Body of pancreas (tissue), 4 donors: Measurements from ENCODE around the gene RAB30. TPM values are rescaled to one million over a fixed set of nuclear protein-coding genes. Genes with fewer than 3 reads are reported as not detected.

Experiments used
- ATAC-seq: fragments of 150-250 bp; one replicate; pipeline ENCODE4 v1.9.1; 2016
- DNase-seq, 4 donors: peaks; one replicate each; pipeline ENCODE4 v3.0.0-alpha.2; 2019
- H3K27ac ChIP-seq, 4 donors: fragments of 200-600 bp; sonication (generic); 1 replicate in 3 of 4; 2 replicates in 1 of 4; pipeline versions ENCODE4 v1.5.1 to v1.6.1; 2016 to 2019; ENCODE audit warnings: mild to moderate bottlenecking in 1 of 4, mixed read lengths in 1 of 4, moderate library complexity in 1 of 4
- H3K27me3 ChIP-seq, 2 donors: fragments of 200-600 bp; sonication (generic); one replicate each; pipeline ENCODE4 v1.6.0; 2016; ENCODE audit warnings: mild to moderate bottlenecking in 1 of 2
- H3K36me3 ChIP-seq, 2 donors: fragments of 200-600 bp; sonication (generic); replicated peaks in 1 of 2; 2 replicates each; pipeline ENCODE4 v1.5.1; 2016; ENCODE audit warnings: low read depth in 2 of 2; ENCODE audit not compliant: insufficient read depth in 1 of 2
- H3K4me1 ChIP-seq: fragments of 200-600 bp; sonication (generic); one replicate; pipeline ENCODE4 v1.6.0; 2016
- H3K4me3 ChIP-seq, 2 donors: fragments of 200-600 bp; sonication (generic); 1 replicate in 1 of 2; 2 replicates in 1 of 2; pipeline ENCODE4 v1.5.1; 2016 to 2019
- H3K9me3 ChIP-seq, 3 donors: fragments of 200-600 bp; sonication (generic); 1 replicate in 2 of 3; 2 replicates in 1 of 3; pipeline ENCODE4 v1.5.1; 2016
- POLR2A ChIP-seq, 3 donors: fragments of 450-650 bp; IDR thresholded peaks; one replicate each; pipeline ENCODE4 v1.6.1; 2016; ENCODE audit warnings: antibody characterized with exemption in 3 of 3, mild to moderate bottlenecking in 2 of 3
- WGBS, 2 donors: methylation state at CpG; one replicate each; pipeline ENCODE4 v1.1.5; 2017; 5-methylcytosine and 5-hydroxymethylcytosine counted together
- intact Hi-C: fragments of 100-400 bp; cut with DNase I; formaldehyde crosslinking; loops from one replicate; pipeline ENCODE4 v1.15.1; 2023
- total RNA-seq, 2 donors: library from RNA; depleted of rRNA; stranded (reverse); fragments of >200 nt; gene quantifications; one replicate each; pipeline ENCODE4 v1.1.0, GENCODE V29; 2016
- TF ChIP-seq, protein P1 (sequence below), 7 experiments: fragments of 450-650 bp in 4 of 7; fragments of 200-600 bp in 3 of 7; sonication (generic) in 3 of 7; IDR thresholded peaks; one replicate each; pipeline ENCODE4 v1.5.1; 2016 to 2019; ENCODE audit warnings: antibody characterized with exemption in 7 of 7

The RAB30 gene
- total RNA-seq, 2 donors from 2014 or later = 1.6 to 10.4 TPM

DNA sequence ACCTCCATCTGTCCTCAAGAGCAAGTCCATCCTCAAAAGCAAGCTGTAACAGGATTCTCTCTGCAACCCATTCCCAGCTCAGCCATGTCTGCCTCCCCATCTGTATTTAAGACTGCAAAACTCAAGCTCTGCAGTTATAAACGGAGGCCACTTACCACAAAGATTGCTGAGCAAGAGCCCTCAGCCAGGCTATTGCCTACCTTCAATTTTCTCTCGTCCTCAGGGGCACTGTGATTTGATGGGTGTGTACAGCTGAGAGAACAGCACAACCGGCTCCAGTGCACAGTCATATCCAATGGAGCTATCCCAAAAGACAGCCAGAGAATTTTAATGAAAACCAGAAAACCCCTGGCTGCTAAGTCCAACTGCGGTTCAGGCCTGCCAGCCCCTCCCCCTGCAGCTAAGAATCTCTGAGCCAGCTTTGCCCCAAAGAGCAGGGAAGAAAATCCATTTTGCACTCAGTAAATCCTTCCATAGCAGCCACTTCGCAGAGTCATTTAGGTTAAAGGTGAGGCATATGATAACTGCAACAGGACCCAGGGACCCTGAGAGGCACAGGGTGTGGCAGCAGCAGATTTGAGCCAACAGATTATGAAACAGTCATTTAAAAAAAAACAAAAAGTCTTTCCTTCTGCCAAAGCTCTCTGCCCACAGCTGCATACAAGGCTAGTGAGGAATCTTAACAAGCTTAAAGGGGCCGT is 37.6 kb downstream of the RAB30 start:
- Histone ChIP-seq H3K4me1 (peaks cover 25% of the 10 kb centered on the region), H3K36me3 (no peaks in the 10 kb centered on the region), H3K27ac (peak overlapping the region in 3 of 4 donors; percentile 5 to 50 (median 27)), H3K9me3 (no peaks in the 10 kb centered on the region), H3K4me3 (no peak overlapping the region), H3K27me3 (no peaks in the 10 kb centered on the region)
- WGBS, 2 donors = 8 to 24% methylated on average over 6 of the region's 6 CpGs
- DNase-seq = peak; percentile 34 to 64 (median 56)
- ATAC-seq = peak; percentile 88
- TF ChIP-seq, protein P1, sequence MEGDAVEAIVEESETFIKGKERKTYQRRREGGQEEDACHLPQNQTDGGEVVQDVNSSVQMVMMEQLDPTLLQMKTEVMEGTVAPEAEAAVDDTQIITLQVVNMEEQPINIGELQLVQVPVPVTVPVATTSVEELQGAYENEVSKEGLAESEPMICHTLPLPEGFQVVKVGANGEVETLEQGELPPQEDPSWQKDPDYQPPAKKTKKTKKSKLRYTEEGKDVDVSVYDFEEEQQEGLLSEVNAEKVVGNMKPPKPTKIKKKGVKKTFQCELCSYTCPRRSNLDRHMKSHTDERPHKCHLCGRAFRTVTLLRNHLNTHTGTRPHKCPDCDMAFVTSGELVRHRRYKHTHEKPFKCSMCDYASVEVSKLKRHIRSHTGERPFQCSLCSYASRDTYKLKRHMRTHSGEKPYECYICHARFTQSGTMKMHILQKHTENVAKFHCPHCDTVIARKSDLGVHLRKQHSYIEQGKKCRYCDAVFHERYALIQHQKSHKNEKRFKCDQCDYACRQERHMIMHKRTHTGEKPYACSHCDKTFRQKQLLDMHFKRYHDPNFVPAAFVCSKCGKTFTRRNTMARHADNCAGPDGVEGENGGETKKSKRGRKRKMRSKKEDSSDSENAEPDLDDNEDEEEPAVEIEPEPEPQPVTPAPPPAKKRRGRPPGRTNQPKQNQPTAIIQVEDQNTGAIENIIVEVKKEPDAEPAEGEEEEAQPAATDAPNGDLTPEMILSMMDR (IDR thresholded peaks at IDR 0.05) = no peak
- no peak for TF ChIP-seq POLR2A (IDR thresholded peaks at IDR 0.05)
- intact Hi-C loops = no loop called here

GRCh38 chr11:83033371-83033770 is 38.3 kb downstream of the RAB30 start:
- WGBS, 2 donors = 18 to 19% methylated on average over 1 of the region's 1 CpG
- no peaks in the 10 kb centered on the region for H3K27me3 ChIP-seq
- H3K4me3 ChIP-seq = no peak overlapping the region
- H3K36me3 ChIP-seq = no peaks in the 10 kb centered on the region
- intact Hi-C loops = no loop called here
- no peak for ATAC-seq
- H3K27ac ChIP-seq = peak overlapping the region in 3 of 4 donors; percentile 11 to 50 (median 27)
- no peaks in the 10 kb centered on the region for H3K9me3 ChIP-seq
- H3K4me1 ChIP-seq = peaks cover 25% of the 10 kb centered on the region
- TF ChIP-seq POLR2A (IDR thresholded peaks at IDR 0.05) = no peak
- TF ChIP-seq, protein P1 (IDR thresholded peaks at IDR 0.05) = no peak
- no peak for DNase-seq

DNA sequence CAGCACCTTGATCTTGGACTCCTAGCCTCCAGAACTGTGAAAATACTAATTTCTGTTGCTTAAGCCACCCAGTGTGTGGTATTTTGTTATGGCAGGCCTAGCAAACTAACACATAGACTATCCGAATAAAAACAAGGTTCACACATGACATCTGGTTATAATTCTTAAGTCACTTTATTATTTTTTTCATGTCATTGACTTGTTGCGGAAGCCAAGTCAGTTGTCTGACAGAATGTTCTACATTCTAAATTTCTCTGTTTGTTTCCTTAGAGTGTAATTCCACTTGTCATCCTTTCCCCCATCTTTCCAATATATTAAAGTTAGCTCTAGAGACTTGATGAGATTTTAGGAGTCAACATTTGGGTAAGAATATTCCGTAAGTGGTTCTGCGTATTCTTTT is 40.6 kb downstream of the RAB30 start:
- intact Hi-C loops = no loop called here
- no peak overlapping the region for H3K27ac ChIP-seq
- ATAC-seq = no peak

DNA sequence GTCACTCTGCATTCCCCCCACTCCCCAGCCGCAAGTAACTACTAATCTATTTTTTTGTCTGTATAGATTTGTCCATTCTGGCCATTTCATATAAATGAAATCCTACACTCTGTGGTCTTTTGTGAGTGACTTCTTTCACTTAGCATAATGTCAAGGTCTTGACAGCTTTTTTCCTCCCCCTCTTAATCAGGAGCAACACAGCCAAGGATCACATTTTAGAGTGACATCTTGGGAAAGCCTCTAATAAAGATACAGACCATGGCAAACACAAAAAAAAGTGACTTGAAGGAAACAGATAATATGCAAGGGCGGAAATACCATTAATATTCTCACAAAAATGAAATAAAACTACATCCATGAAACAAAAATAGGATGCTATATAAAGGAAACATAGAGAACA is 43.9 kb downstream of the RAB30 start:
- ATAC-seq (no peak), DNase-seq (no peak)
- 83 to 85% methylated on average over 2 of the region's 2 CpGs for WGBS, 2 donors
- Histone ChIP-seq H3K27me3 (no peaks in the 10 kb centered on the region), H3K4me1 (no peaks in the 10 kb centered on the region), H3K27ac (no peak overlapping the region), H3K9me3 (no peaks in the 10 kb centered on the region), H3K36me3 (no peaks in the 10 kb centered on the region), H3K4me3 (no peak overlapping the region)
- TF ChIP-seq, protein P1 (IDR thresholded peaks at IDR 0.05) = no peak
- no peak for TF ChIP-seq POLR2A (IDR thresholded peaks at IDR 0.05)
- intact Hi-C loops = no loop called here

More for the DNA sequence above, 40.6 kb downstream of the RAB30 start:
- DNase-seq = no peak
- Histone ChIP-seq H3K4me1 (peaks cover 25% of the 10 kb centered on the region), H3K27me3 (no peaks in the 10 kb centered on the region), H3K36me3 (no peaks in the 10 kb centered on the region), H3K4me3 (no peak overlapping the region), H3K9me3 (no peaks in the 10 kb centered on the region)
- TF ChIP-seq POLR2A (IDR thresholded peaks at IDR 0.05) = no peak
- TF ChIP-seq, protein P1 (IDR thresholded peaks at IDR 0.05) = no peak
- WGBS, 2 donors = 89 to 93% methylated on average over 4 of the region's 4 CpGs

GRCh38 chr11:83027289-83027688 is 44.4 kb downstream of the RAB30 start:
- TF ChIP-seq, protein P1 (IDR thresholded peaks at IDR 0.05) = no peak
- no peak for TF ChIP-seq POLR2A (IDR thresholded peaks at IDR 0.05)
- intact Hi-C loops = no loop called here
- Histone ChIP-seq H3K27ac (no peak overlapping the region), H3K36me3 (no peaks in the 10 kb centered on the region), H3K27me3 (no peaks in the 10 kb centered on the region), H3K4me1 (no peaks in the 10 kb centered on the region), H3K9me3 (no peaks in the 10 kb centered on the region), H3K4me3 (no peak overlapping the region)
- 83 to 90% methylated on average over 5 of the region's 5 CpGs for WGBS, 2 donors
- ATAC-seq (no peak), DNase-seq (no peak)
